ENCODE data around the gene SLC7A5. TPM values are rescaled to one million over a fixed set of nuclear protein-coding genes. Genes with fewer than 3 reads are reported as not detected.
A peak's percentile ranks its signal among the peaks of the same experiment; 100 is the strongest.
"Not testable (repeated sequence)": the region's sequence is repeated elsewhere in the genome, so short reads cannot be mapped to it uniquely, and the experiment has no call there.

Gene SLC7A5
- total RNA-seq, 1 experiment from 2014 or later: 190 TPM

DNA sequence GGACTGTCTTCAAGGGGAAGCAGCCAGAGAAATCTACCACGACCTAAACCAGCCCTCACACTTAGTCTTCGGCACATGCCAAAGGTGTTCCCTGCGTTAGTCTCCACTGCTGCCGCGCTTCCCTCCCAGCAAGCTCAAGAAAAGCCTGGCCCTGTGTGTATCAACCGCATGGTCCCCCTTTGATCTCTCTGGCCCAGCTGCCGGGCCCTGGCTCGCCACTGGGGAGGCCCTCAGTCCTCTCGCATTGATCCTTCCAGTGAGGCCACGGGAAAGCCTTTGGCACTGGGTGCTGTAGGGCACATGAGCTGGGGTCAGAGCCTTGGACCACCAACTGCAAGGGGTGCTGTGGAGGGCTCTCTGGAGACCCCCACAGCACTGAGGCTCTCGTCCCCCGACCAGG lies 74.0 kb downstream of the SLC7A5 start:
- in situ Hi-C loops (cut with HindIII; ENCODE audit: low pct_unique_long_range_greater_than_20kb, low sequenced_read_pairs): no loop called here

DNA sequence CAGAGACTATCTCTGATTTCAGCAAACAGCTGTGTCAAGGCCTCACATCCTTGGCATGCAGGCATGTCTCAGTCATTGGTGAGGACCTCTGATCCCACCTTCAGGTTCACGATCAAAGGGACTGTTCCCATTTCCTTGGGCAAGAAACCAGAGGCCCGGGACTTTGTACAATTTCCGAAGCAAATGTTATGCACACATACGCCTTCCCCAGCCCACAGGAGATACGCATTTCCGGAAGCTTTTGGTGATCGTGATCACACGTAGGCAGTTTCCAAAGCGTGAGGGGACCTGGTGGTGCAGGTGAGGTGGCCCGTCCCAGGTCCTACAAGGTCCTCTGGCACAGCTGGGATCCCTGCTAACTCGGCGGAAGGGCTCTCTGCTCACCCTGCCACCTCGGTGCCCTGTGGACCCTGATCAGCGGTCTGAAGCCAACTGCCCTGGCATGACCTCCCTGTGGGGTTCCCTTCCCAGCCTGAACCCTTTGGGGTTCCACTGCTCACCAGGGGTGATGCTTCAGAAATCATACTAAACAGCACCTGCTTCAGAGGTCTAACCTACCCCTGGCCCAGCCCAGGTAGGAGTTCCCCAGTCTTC lies 74.7 kb downstream of the SLC7A5 start:
- in situ Hi-C loops (cut with HindIII; ENCODE audit: low pct_unique_long_range_greater_than_20kb, low sequenced_read_pairs): no loop called here
- DNase-seq (ENCODE audit: low read depth, low spot score): no peak

More for the DNA sequence above, 74.0 kb downstream of the SLC7A5 start:
- no peak for DNase-seq (ENCODE audit: low read depth, low spot score)

DNA sequence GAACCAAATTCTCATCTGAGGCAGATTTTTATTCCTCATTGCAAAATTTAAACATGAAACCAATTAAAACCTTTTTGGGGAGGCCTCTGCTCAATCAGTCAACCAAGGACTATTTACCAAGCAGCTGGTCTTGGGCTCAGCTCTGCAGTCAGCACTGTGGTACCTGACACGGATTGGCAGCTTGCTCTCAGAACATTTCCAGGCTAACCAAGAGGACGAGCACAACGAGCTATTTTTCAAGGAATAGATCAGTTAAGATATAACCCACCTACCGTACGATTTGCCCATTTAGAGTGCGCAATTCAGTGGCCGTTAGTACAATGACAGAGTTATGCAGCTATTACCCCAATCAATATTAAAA lies 77.1 kb downstream of the SLC7A5 start:
- in situ Hi-C loops (cut with HindIII; ENCODE audit: low pct_unique_long_range_greater_than_20kb, low sequenced_read_pairs): no loop called here
- DNase-seq (ENCODE audit: low read depth, low spot score): no peak

DNA sequence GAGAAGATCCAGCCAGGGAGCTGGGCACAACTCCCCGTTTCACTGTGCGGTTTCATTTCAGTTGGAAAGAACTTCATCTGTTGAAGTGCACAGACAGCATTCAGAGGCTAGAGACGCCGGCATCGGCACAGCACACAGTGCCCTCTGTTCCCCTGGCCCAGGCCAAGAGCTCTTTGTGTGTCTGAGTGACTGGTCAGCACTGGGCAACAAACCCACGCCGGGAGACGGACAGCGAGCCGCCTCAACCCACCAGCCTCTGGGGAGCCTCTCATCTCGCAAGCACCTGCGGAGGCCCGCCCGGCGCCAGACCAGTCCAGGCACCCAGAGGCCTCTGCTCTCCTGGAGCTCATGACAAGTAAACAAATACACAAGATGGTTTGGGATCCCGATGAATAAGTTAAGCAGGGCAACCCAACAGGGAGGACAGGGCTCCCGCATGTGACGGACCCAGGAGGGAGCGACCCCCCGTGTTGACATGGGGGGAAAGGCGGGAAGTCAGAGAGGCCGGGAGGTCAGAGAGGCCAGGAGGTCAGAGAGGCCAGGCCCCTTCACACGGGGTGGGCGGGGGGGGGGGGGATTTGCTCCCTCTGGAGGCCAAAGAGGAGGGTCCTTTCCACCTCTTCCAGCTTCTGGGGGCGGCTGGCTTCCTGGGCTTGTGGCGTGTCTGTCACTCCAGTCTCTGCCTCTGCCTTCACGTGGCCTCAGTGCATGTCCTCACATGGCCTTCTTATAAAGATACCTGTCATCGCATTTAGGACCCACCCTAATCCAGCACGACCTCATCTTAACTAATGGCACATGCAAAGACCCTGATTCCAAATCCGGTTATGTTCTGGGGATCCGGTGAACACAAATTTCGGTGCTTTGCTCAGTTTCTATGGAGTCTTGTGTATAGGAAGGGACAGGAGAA lies 77.8 kb downstream of the SLC7A5 start:
- peak; percentile 55 for DNase-seq (ENCODE audit: low read depth, low spot score)
- in situ Hi-C loops (cut with HindIII; ENCODE audit: low pct_unique_long_range_greater_than_20kb, low sequenced_read_pairs): no loop called here

DNA sequence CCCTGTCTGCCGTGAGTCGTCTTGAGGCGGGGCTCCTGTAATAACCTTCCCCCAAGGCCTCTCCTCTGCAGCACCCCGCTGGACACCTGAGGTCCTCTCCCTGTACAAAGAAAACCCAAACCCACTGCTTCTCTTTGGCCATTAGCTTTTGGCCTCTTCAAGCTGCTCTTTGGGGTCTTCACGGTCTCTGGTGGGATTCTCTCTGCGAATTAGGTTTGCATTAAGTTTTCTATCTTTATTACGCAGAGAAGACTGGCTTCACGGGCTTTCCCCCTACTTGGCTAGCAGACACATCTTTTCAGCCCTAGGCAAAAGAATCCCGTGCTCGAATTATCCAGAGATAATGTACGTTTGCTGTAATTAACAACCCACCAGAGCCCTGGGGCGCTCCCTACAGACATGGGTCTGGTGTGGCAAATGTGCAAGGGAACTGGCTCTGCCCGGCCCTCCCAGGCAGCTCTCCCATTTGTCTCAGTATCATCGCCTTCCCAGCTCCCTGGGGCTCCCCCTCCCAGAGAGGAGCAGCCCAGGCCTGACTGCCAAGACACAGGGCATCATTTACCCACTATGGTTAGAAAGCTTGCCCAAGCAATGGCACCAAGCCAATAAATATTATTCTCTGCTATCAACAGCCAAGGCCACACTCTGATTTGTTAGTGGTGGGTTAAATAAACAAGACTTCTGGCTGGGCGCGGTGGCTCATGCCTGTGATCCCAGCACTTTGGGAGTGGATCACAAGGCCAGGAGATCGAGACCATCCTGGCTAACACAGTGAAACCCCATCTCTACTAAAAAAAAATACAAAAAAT lies 78.8 kb downstream of the SLC7A5 start:
- in situ Hi-C loops (cut with HindIII; ENCODE audit: low pct_unique_long_range_greater_than_20kb, low sequenced_read_pairs): no loop called here
- peak; percentile 57 for DNase-seq (ENCODE audit: low read depth, low spot score)

DNA sequence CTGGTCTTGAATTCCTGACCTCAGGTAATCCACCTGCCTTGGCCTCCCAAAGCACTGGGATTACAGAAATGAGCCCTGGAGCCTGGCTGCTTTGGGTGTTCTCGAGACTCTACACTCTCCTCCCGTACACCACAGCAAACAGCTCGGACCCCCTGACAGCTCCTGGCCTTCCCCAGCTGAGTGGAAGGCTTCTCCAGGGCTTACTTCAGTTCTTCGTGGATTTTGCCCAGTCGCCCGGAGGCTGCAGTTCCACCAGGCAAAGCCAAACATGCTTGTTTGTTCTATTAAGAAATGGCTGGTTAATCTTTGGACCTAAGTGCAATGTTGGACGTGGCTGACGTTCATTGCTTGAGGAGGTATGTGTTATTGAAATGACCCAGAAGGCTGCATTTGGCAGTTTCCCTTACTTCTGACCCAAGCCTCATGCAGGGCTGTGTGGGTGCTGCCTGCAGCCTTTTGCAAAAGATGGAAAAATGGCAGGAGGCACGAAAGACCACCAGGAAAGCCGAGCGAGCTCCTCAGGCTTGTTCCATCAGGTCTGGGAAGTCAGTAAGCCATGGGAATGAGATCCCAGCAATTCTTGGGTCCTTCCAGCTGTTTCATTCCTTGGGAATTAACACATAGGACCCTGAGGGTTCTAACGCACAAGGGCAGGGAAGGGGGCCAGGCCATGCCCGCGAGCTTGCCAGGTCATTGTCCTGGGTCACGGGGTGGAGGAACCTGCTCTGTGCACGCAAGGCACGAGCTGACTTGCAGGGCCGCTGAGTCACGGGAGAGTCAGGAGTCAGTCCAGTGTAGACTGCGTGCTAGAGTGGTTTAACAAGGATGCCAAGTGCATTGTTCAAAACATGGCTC lies 79.6 kb downstream of the SLC7A5 start:
- DNase-seq (ENCODE audit: low read depth, low spot score): peak; percentile 91
- in situ Hi-C loops (cut with HindIII; ENCODE audit: low pct_unique_long_range_greater_than_20kb, low sequenced_read_pairs): no loop called here

DNA sequence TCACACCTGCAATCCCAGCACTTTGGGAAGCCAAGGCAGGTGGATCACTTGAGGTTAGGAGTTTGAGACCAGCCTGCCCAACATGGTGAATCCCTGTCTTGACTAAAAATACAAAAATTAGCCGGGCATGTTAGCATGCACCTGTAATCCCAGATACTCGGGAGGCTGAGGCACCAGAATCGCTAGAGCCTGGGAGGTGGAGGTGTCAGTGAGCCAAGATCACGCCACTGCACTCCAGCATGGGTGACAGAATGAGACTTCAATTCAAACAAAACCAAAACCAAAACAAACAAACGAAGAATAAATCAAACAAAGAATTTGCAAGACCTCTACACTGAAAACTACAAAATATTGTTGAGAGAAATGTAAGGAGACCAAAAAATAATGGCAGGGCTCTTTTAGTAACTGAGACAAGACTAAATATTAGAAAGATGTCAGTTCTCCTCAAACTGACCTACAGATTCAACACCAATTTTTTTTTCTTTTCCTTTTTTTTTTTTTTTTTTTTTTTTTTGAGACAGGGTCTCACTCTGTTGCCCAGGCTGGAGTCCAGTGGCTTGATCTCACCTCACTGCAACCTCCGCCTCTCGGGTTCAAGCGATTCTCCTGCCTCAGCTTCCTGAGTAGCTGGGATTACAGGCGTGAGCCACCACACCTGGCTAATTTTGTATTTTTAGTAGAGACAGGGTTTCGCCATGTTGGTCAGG lies 80.4 kb downstream of the SLC7A5 start:
- in situ Hi-C loops (cut with HindIII; ENCODE audit: low pct_unique_long_range_greater_than_20kb, low sequenced_read_pairs); DNase-seq (ENCODE audit: low read depth, low spot score): not testable (repeated sequence)

DNA sequence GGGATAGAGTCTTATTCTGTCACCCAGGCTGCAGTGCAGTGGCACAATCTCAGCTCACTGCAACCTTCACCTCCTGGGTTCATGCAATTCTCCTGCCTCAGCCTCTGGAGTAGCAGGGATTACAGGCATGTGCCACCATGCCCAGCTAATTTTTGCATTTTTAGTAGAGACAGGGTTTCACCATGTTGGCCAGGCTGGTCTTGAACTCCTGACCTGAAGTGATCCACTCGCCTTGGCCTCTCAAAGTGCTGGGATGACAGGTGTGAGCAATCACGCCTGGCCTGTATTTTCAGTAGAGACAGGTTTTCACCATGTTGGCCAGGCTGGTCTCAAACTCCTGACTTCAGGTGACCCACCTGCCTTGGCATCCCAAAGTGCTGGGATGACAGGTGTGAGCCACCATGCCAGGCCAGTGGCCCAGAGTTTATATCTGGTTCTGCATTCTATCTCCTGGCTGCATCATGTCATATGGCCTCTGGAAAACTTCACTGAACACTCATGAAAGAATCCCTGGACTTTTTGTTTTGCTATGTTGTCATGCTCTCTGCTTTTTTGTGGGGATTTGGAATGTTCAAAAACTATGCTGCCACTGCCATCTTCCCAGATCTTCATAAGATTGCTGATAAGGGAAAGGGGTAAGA lies 81.7 kb downstream of the SLC7A5 start:
- DNase-seq (ENCODE audit: low read depth, low spot score); in situ Hi-C loops (cut with HindIII; ENCODE audit: low pct_unique_long_range_greater_than_20kb, low sequenced_read_pairs): not testable (repeated sequence)

DNA sequence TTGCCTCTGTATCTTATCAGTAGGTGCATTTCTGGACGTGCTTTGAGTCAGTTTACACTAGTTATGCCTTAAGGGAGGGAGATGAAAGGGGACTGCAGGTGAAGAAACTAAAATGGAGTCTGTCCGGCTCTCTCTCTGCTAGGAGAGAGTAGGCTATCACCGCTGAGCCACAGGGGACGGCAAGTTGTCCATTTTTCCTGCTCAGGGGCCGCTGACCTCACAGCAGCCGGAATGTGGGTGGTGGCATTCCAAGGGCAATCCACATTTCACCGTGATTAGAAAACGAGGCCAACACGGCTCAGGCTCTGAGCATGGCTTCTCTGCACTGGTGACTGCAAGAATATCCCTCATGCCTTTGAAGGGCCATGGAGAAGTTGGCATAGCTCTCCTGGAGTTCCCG lies 84.5 kb downstream of the SLC7A5 start:
- DNase-seq (ENCODE audit: low read depth, low spot score): no peak
- in situ Hi-C loops (cut with HindIII; ENCODE audit: low pct_unique_long_range_greater_than_20kb, low sequenced_read_pairs): no loop called here

DNA sequence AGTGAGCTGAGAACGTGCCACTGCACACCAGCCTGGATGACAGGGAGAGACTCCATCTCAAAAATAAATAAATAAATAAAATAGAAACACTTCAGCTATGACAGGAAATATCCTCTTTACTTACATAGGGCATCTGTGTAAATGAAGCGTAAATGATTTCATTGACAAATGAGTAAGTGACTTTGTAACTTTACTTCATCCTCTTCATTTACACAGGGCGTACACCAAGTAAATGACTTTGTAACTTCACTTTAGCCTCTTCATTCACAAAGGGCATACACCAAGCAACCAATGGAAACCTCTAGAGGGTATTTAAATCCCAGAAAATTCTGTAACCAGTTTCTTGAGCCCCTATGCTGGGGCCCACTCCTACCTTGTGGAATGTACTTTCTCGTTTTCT lies 87.3 kb downstream of the SLC7A5 start:
- DNase-seq (ENCODE audit: low read depth, low spot score): no peak
- in situ Hi-C loops (cut with HindIII; ENCODE audit: low pct_unique_long_range_greater_than_20kb, low sequenced_read_pairs): no loop called here

DNA sequence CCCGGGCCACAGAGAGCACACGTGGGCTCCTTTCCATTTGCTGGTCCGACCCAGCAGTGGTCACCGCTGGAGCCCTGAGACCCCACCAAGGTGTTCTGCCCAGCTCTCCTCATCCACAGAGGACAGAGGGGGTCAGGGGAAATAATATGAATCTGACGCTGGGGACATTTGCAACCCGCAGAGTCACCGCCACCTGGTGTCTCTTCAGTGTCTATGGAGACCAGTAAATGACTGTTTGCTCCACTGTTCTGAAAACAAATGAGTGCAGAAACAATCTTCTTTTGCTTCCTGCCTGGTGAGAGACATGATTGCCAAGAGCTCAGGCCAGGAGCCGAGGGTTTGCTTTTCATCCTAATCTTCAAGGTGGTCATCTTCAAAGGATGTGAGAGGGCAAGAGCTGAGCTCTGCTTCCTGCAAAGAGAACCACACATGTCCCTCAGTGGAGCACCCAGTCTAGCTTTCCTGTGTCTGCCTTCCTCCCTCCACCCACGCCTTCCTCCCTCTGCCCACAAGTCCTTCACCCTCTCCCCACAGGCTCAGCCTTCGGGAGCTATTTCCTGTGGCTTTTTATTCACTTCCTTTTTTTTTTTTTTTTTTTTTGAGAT lies 88.8 kb downstream of the SLC7A5 start:
- in situ Hi-C loops (cut with HindIII; ENCODE audit: low pct_unique_long_range_greater_than_20kb, low sequenced_read_pairs): no loop called here
- DNase-seq (ENCODE audit: low read depth, low spot score): peak; percentile 36

Small RNA genes lying within 50 kb of the gene (small RNA-seq; reads per million reads assigned to genes)
- gene MIR6775: 0 reads per million in 2 experiments

Other genes with a start within 250 kb of the SLC7A5 start
- gene KLHDC4, start 103.5 kb downstream of the SLC7A5 start, total RNA-seq (2014; rRNA removed; shearing (Covaris generic)): 25.3 and 26.4 TPM in 2 replicates
- gene CA5A, start 67.0 kb upstream of the SLC7A5 start, total RNA-seq (2014; rRNA removed; shearing (Covaris generic)): not detected in 2 replicates
- 13.6 and 14.6 TPM in 2 replicates for gene BANP, start 81.9 kb upstream of the SLC7A5 start, total RNA-seq (2014; rRNA removed; shearing (Covaris generic))